HFF-Myc (cell line): Measurements from ENCODE around the gene MXD4.

ENCODE experiments used
- DNase-seq: peaks from one replicate; pipeline ENCODE4 v3.0.0-alpha.2; 2011; ENCODE audit warnings: low read depth; ENCODE audit errors: extremely low read depth
- H3K4me3 ChIP-seq: replicated peaks from 2 replicates; pipeline ENCODE4 v1.5.1; 2011; ENCODE audit warnings: low read depth, mild to moderate bottlenecking, control low read depth, low read length
- CTCF ChIP-seq: IDR thresholded peaks from 2 replicates; pipeline ENCODE4 v1.5.1; 2012; ENCODE audit warnings: mild to moderate bottlenecking, low read depth, low read length, control low read depth; ENCODE audit errors: missing control alignments

The MXD4 gene

GRCh38 chr4:2274320-2275043 lies 12.6 kb upstream of the MXD4 start:
- H3K4me3 ChIP-seq, result no peak overlapping the region
- DNase-seq, result no peak
- no peak for TF ChIP-seq CTCF

- no peak for TF ChIP-seq CTCF
- no peak overlapping the region for H3K4me3 ChIP-seq
- DNase-seq, result no peak
Measured at GRCh38 chr4:2273657-2274319, 11.9 kb upstream of the MXD4 start.

- no peak overlapping the region for H3K4me3 ChIP-seq
- DNase-seq, result no peak
- TF ChIP-seq CTCF, result no peak
Measured at GRCh38 chr4:2273221-2273620, 11.3 kb upstream of the MXD4 start.

GRCh38 chr4:2272828-2273120 lies 10.9 kb upstream of the MXD4 start:
- DNase-seq, result no peak
- H3K4me3 ChIP-seq, result no peak overlapping the region
- no peak for TF ChIP-seq CTCF

GRCh38 chr4:2272026-2272827 lies 10.3 kb upstream of the MXD4 start:
- no peak for DNase-seq

More at GRCh38 chr4:2272026-2272827, 10.3 kb upstream of the MXD4 start:
- TF ChIP-seq CTCF, result no peak
- H3K4me3 ChIP-seq, result no peak overlapping the region
